HEK293T (cell line): Measurements from ENCODE around the gene TMEM269.
A peak's percentile ranks its signal among the peaks of the same experiment; 100 is the strongest.

Experiments used
- CTCF ChIA-PET: fragments of 350-600 bp; formaldehyde crosslinking; extraction: SDS; loops from one replicate; lab custom pipeline; 2021; ENCODE audit warnings: antibody characterized with exemption, inconsistent platforms; lab: Yijun Ruan, JAX
- POLR2A ChIA-PET: fragments of 350-600 bp; formaldehyde crosslinking; extraction: SDS; loops from one replicate; lab custom pipeline; 2020; ENCODE audit warnings: antibody characterized with exemption, inconsistent platforms; lab: Yijun Ruan, JAX
- DNase-seq: peaks from one replicate; pipeline ENCODE4 v3.0.0; 2012; ENCODE audit warnings: mixed read lengths; ENCODE audit errors: extremely low spot score
- ARNT ChIP-seq: fragments of 450-650 bp; IDR thresholded peaks from 2 replicates; pipeline ENCODE4 v1.6.1; 2017; ENCODE audit warnings: mild to moderate bottlenecking
- BHLHE40 ChIP-seq: fragments of 450-650 bp; IDR thresholded peaks from 2 replicates; pipeline ENCODE4 v1.6.1; 2016; ENCODE audit warnings: mild to moderate bottlenecking, moderate library complexity, borderline replicate concordance
- CTBP1 ChIP-seq: fragments of 450-650 bp; IDR thresholded peaks from 2 replicates; pipeline ENCODE4 v1.6.1; 2016; ENCODE audit warnings: borderline replicate concordance
- ELF4 ChIP-seq: fragments of 450-650 bp; IDR thresholded peaks from 2 replicates; pipeline ENCODE4 v1.6.1; 2017; ENCODE audit warnings: antibody characterized with exemption
- FOXA1 ChIP-seq: fragments of 450-650 bp; IDR thresholded peaks from 2 replicates; pipeline ENCODE4 v1.6.1; 2016; ENCODE audit warnings: mild to moderate bottlenecking
- FOXK2 ChIP-seq: fragments of 450-650 bp; IDR thresholded peaks from 2 replicates; pipeline ENCODE4 v1.6.1; 2016; ENCODE audit warnings: mild to moderate bottlenecking
- FOXM1 ChIP-seq: fragments of 450-650 bp; IDR thresholded peaks from 2 replicates; pipeline ENCODE4 v1.6.1; 2017; ENCODE audit warnings: mild to moderate bottlenecking, borderline replicate concordance
- HDGF ChIP-seq: fragments of 450-650 bp; IDR thresholded peaks from 2 replicates; pipeline ENCODE4 v1.6.1; 2017; ENCODE audit warnings: antibody characterized with exemption, borderline replicate concordance
- L3MBTL2 ChIP-seq: fragments of 450-650 bp; conservative IDR thresholded peaks from 2 replicates; pipeline ENCODE4 v1.6.1; 2016; ENCODE audit warnings: mild to moderate bottlenecking
- LEF1 ChIP-seq: fragments of 450-650 bp; IDR thresholded peaks from 2 replicates; pipeline ENCODE4 v1.6.1; 2017; ENCODE audit warnings: mild to moderate bottlenecking, borderline replicate concordance
- NFRKB ChIP-seq: fragments of 450-650 bp; IDR thresholded peaks from 2 replicates; pipeline ENCODE4 v1.6.1; 2016; ENCODE audit warnings: mild to moderate bottlenecking, moderate library complexity
- SP1 ChIP-seq: fragments of 450-650 bp; IDR thresholded peaks from 2 replicates; pipeline ENCODE4 v1.6.1; 2017
- SUZ12 ChIP-seq: fragments of 450-650 bp; IDR thresholded peaks from 2 replicates; pipeline ENCODE4 v1.6.1; 2016; ENCODE audit warnings: mild to moderate bottlenecking
- TARDBP ChIP-seq: fragments of 450-650 bp; IDR thresholded peaks from 2 replicates; pipeline ENCODE4 v1.6.1; 2016
- ZNF384 ChIP-seq: fragments of 450-650 bp; IDR thresholded peaks from 2 replicates; pipeline ENCODE4 v1.6.1; 2016
- TF ChIP-seq, protein P1 (sequence below): fragments of 450-650 bp; IDR thresholded peaks from 2 replicates; pipeline ENCODE4 v1.6.1; 2016

Gene TMEM269

GRCh38 chr1:42746436-42747105, 38.2 kb upstream of the TMEM269 start:
- TF ChIP-seq FOXK2 (no peak), LEF1 (no peak), BHLHE40 (no peak), CTBP1 (no peak), TARDBP (no peak), ZNF384 (no peak), SUZ12 (no peak), FOXM1 (no peak), L3MBTL2 (no peak), ARNT (no peak), SP1 (no peak), ELF4 (no peak), FOXA1 (no peak), HDGF (no peak)
- TF ChIP-seq, protein P1, sequence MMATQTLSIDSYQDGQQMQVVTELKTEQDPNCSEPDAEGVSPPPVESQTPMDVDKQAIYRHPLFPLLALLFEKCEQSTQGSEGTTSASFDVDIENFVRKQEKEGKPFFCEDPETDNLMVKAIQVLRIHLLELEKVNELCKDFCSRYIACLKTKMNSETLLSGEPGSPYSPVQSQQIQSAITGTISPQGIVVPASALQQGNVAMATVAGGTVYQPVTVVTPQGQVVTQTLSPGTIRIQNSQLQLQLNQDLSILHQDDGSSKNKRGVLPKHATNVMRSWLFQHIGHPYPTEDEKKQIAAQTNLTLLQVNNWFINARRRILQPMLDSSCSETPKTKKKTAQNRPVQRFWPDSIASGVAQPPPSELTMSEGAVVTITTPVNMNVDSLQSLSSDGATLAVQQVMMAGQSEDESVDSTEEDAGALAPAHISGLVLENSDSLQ: no peak
- ChIA-PET POLR2A (no interaction called here), CTCF (interaction anchor here (0.5 to 1.7 kb wide), 5 partner anchors 11 to 295 kb away, joined by 3 to 4 read pairs (median 4); no protein-coding TSS in a partner anchor)
- DNase-seq: no peak

GRCh38 chr1:42747125-42747524, 37.7 kb upstream of the TMEM269 start:
- POLR2A ChIA-PET: no interaction called here
- DNase-seq: peak; percentile 45
- TF ChIP-seq LEF1: no peak
- TF ChIP-seq HDGF: no peak
- TF ChIP-seq BHLHE40: no peak
- no peak for TF ChIP-seq L3MBTL2
- TF ChIP-seq CTBP1: no peak
- TF ChIP-seq SP1: no peak
- no peak for TF ChIP-seq TARDBP
- TF ChIP-seq, protein P1: no peak
- TF ChIP-seq FOXA1: no peak
- TF ChIP-seq SUZ12: no peak
- TF ChIP-seq FOXM1: no peak
- TF ChIP-seq FOXK2: no peak
- no peak for TF ChIP-seq ELF4
- TF ChIP-seq ARNT: no peak
- no peak for TF ChIP-seq NFRKB
- CTCF ChIA-PET: interaction anchor here (0.5 to 1.7 kb wide), 4 partner anchors 10 to 169 kb away, joined by 3 to 4 read pairs (median 4); no protein-coding TSS in a partner anchor

- CTCF ChIA-PET: interaction anchor here (0.6 to 1.4 kb wide), 2 partner anchors 9 to 18 kb away, joined by 3 to 4 read pairs; no protein-coding TSS in a partner anchor
- POLR2A ChIA-PET: no interaction called here
These were observed 36.8 kb upstream of the TMEM269 start for GRCh38 chr1:42748021-42748420.

GRCh38 chr1:42748461-42749410, 36.1 kb upstream of the TMEM269 start:
- TF ChIP-seq ARNT (no peak), LEF1 (no peak), FOXM1 (no peak), HDGF (no peak), SP1 (no peak), TARDBP (no peak), BHLHE40 (no peak), CTBP1 (no peak)
- TF ChIP-seq, protein P1: no peak
- CTCF ChIA-PET: interaction anchor here (0.6 to 1.4 kb wide), 3 partner anchors 17 to 1316 kb away, joined by 3 to 5 read pairs (median 3); no protein-coding TSS in a partner anchor
- DNase-seq: no peak
- POLR2A ChIA-PET: interaction anchor here (1.0 kb wide), 1 partner anchor 17 kb away, joined by 4 read pairs; no protein-coding TSS in a partner anchor

More at GRCh38 chr1:42748021-42748420, 36.8 kb upstream of the TMEM269 start:
- no peak for DNase-seq
- no peak for TF ChIP-seq ARNT
- TF ChIP-seq HDGF: no peak
- TF ChIP-seq ELF4: no peak
- TF ChIP-seq SP1: no peak
- no peak for TF ChIP-seq L3MBTL2
- no peak for TF ChIP-seq TARDBP
- TF ChIP-seq FOXM1: no peak
- no peak for TF ChIP-seq CTBP1
- no peak for TF ChIP-seq LEF1
- no peak for TF ChIP-seq NFRKB
- no peak for TF ChIP-seq BHLHE40
- no peak for TF ChIP-seq FOXK2
- no peak for TF ChIP-seq ZNF384
- TF ChIP-seq, protein P1: no peak
- no peak for TF ChIP-seq SUZ12
- TF ChIP-seq FOXA1: no peak
